IMR-90 (cell line): ENCODE measurements around the gene FBXL7. TPM values are rescaled to one million over a fixed set of nuclear protein-coding genes. Genes with fewer than 3 reads are reported as not detected.

Experiments used
- ATAC-seq: fragments of 200-7000 bp; cut with Tn5 transposase; 2 replicates; pipeline ENCODE4 v1.9.1; 2020; ENCODE audit warnings: low read depth, mild to moderate bottlenecking, moderate library complexity
- BruUV-seq: library from RNA; stranded (reverse); fragments of 400-500 nt; replicated peaks from 2 replicates; lab custom pipeline; 2021; lab: Mats Ljungman, UMichigan
- CTCF ChIA-PET: fragments of 300-600 bp; formaldehyde crosslinking; extraction: SDS; loops from one replicate; lab custom pipeline; 2021; ENCODE audit warnings: antibody characterized with exemption; lab: Yijun Ruan, JAX
- POLR2A ChIA-PET: fragments of 300-600 bp; sonication (Branson Sonifier 250); formaldehyde crosslinking; loops from one replicate; lab custom pipeline; 2022; ENCODE audit warnings: antibody characterized with exemption; ENCODE audit not compliant: unreplicated experiment; lab: Charles Lee
- DNase-seq: peaks from one replicate; pipeline ENCODE4 v3.0.0; 2013
- H2AFZ ChIP-seq: replicated peaks from 2 replicates; pipeline ENCODE3; 2013; ENCODE audit warnings: low read length, mild to moderate bottlenecking; ENCODE audit not compliant: poor library complexity
- H2AK5ac ChIP-seq: 2 replicates; pipeline ENCODE4 v1.6.1; 2013; ENCODE audit warnings: low read depth, low read length, inconsistent platforms
- H2AK9ac ChIP-seq: replicated peaks from 2 replicates; pipeline ENCODE3; 2013; ENCODE audit warnings: mild to moderate bottlenecking, low read depth, low read length, moderate library complexity; ENCODE audit not compliant: poor library complexity
- H2BK120ac ChIP-seq: 2 replicates; pipeline ENCODE4 v1.6.1; 2013; ENCODE audit warnings: low read depth, low read length, inconsistent platforms
- H2BK15ac ChIP-seq: 3 replicates; pipeline ENCODE4 v1.6.1; 2013; ENCODE audit warnings: low read depth, low read length, inconsistent platforms
- H2BK20ac ChIP-seq: 2 replicates; pipeline ENCODE4 v1.6.1; 2013; ENCODE audit warnings: low read depth, mild to moderate bottlenecking, inconsistent platforms, low read length, moderate library complexity
- H2BK5ac ChIP-seq: 2 replicates; pipeline ENCODE4 v1.6.1; 2013; ENCODE audit warnings: mild to moderate bottlenecking, low read depth, low read length, inconsistent platforms; ENCODE audit not compliant: poor library complexity, severe bottlenecking
- H3K14ac ChIP-seq: replicated peaks from 2 replicates; pipeline ENCODE4 v1.6.1; 2013; ENCODE audit warnings: low read depth, low read length, inconsistent platforms
- H3K18ac ChIP-seq: 2 replicates; pipeline ENCODE4 v1.6.1; 2013; ENCODE audit warnings: low read depth, low read length, control low read depth
- H3K23ac ChIP-seq: 2 replicates; pipeline ENCODE4 v1.6.1; 2013; ENCODE audit warnings: low read depth, low read length, inconsistent platforms
- H3K27ac ChIP-seq: 2 replicates; pipeline ENCODE4 v1.5.1; 2013; ENCODE audit warnings: mild to moderate bottlenecking, control low read depth, low read length; ENCODE audit not compliant: insufficient read depth
- H3K27me3 ChIP-seq: 2 replicates; pipeline ENCODE4 v1.6.1; 2013; ENCODE audit warnings: low read length; ENCODE audit not compliant: control insufficient read depth, insufficient read depth
- H3K36me3 ChIP-seq: 2 replicates; pipeline ENCODE4 v1.6.1; 2013; ENCODE audit warnings: low read length, mixed read lengths; ENCODE audit not compliant: control insufficient read depth, insufficient read depth
- H3K4ac ChIP-seq: 2 replicates; pipeline ENCODE4 v1.6.1; 2013; ENCODE audit warnings: low read depth, low read length, inconsistent platforms
- H3K4me1 ChIP-seq: 2 replicates; pipeline ENCODE4 v1.6.1; 2013; ENCODE audit warnings: low read length, mixed read lengths; ENCODE audit not compliant: control insufficient read depth, insufficient read depth
- H3K4me2 ChIP-seq: 2 replicates; pipeline ENCODE4 v1.6.1; 2013; ENCODE audit warnings: low read depth, mild to moderate bottlenecking, control low read depth, low read length, moderate library complexity
- H3K4me3 ChIP-seq: 2 replicates; pipeline ENCODE4 v1.5.1; 2013; ENCODE audit warnings: low read depth, mild to moderate bottlenecking, control low read depth, low read length, moderate library complexity; ENCODE audit not compliant: insufficient read depth
- H3K56ac ChIP-seq: 2 replicates; pipeline ENCODE4 v1.6.1; 2013; ENCODE audit warnings: low read length, inconsistent platforms; ENCODE audit not compliant: insufficient read depth; ENCODE audit errors: extremely low read depth
- H3K79me1 ChIP-seq, 2 experiments: 2 replicates each; pipeline ENCODE4 v1.6.1; 2013; ENCODE audit warnings: low read length in 2 of 2, inconsistent platforms in 1 of 2, low read depth in 1 of 2
- H3K9ac ChIP-seq: 2 replicates; pipeline ENCODE4 v1.6.1; 2013; ENCODE audit warnings: low read depth, low read length, control low read depth
- H3K9me1 ChIP-seq: 2 replicates; pipeline ENCODE4 v1.6.1; 2013; ENCODE audit warnings: low read length, inconsistent platforms; ENCODE audit not compliant: insufficient read depth
- H3K9me3 ChIP-seq: 2 replicates; pipeline ENCODE4 v1.6.1; 2013; ENCODE audit warnings: low read length; ENCODE audit not compliant: control insufficient read depth, insufficient read depth
- H4K20me1 ChIP-seq: 2 replicates; pipeline ENCODE4 v1.6.1; 2013; ENCODE audit warnings: low read length, inconsistent platforms; ENCODE audit not compliant: insufficient read depth
- H4K5ac ChIP-seq: 2 replicates; pipeline ENCODE4 v1.6.1; 2013; ENCODE audit warnings: mild to moderate bottlenecking, low read depth, low read length, control low read depth
- H4K8ac ChIP-seq, 2 experiments: 2 replicates each; pipeline ENCODE4 v1.6.1; 2013; ENCODE audit warnings: low read depth in 2 of 2, low read length in 2 of 2, control low read depth in 1 of 2, inconsistent platforms in 1 of 2
- H4K91ac ChIP-seq: 2 replicates; pipeline ENCODE4 v1.6.1; 2013; ENCODE audit warnings: low read depth, low read length, inconsistent platforms; ENCODE audit not compliant: insufficient read depth
- CHD1 ChIP-seq: IDR thresholded peaks from 2 replicates; pipeline ENCODE4 v1.6.1; 2012; ENCODE audit warnings: low read depth, low read length, improper control_type of control experiment
- MAZ ChIP-seq: IDR thresholded peaks from 2 replicates; pipeline ENCODE4 v1.6.1; 2012; ENCODE audit warnings: low read depth, mild to moderate bottlenecking, low read length, improper control_type of control experiment, moderate library complexity, borderline replicate concordance
- NFE2L2 ChIP-seq: fragments of 150-350 bp; IDR thresholded peaks from 2 replicates; pipeline ENCODE4 v1.6.1; 2016; ENCODE audit warnings: low read depth, mild to moderate bottlenecking, low read length
- RCOR1 ChIP-seq: IDR thresholded peaks from 2 replicates; pipeline ENCODE4 v1.6.1; 2012; ENCODE audit warnings: mild to moderate bottlenecking, low read length, improper control_type of control experiment; ENCODE audit not compliant: insufficient replicate concordance
- RFX5 ChIP-seq: IDR thresholded peaks from 2 replicates; pipeline ENCODE4 v1.8.0; 2012; ENCODE audit warnings: low read depth, mild to moderate bottlenecking, low read length, moderate library complexity
- SMC3 ChIP-seq: fragments of 150-350 bp; IDR thresholded peaks from 2 replicates; pipeline ENCODE4 v1.6.1; 2016; ENCODE audit warnings: low read depth, mild to moderate bottlenecking, antibody characterized with exemption, low read length, moderate library complexity
- WGBS, 2 experiments: methylation state at CpG; one replicate each; pipeline versions ENCODE4 v1.1.5 to v1.1.7; 2013; ENCODE audit warnings: missing lambda C conversion rate in 2 of 2; ENCODE audit not compliant: insufficient read length in 1 of 2; ENCODE audit errors: extremely low coverage in 2 of 2; 5-methylcytosine and 5-hydroxymethylcytosine counted together
- dilution Hi-C: fragments of 300-500 bp; cut with HindIII; formaldehyde crosslinking; loops from one replicate; pipeline ENCODE4 v1.14.3; 2018; ENCODE audit warnings: low sequenced_read_pairs; ENCODE audit not compliant: unreplicated experiment
- in situ Hi-C: fragments of 300-500 bp; cut with MboI; formaldehyde crosslinking; loops from 3 replicates; pipeline ENCODE4 v1.14.3; 2019; ENCODE audit warnings: low sequenced_read_pairs, inconsistent platforms, mixed read lengths
- intact Hi-C: fragments of 100-400 bp; cut with micrococcal nuclease; formaldehyde crosslinking; loops from 2 replicates; pipeline ENCODE4 v1.10.0; 2022
- polyA plus RNA-seq, 3 experiments: library from polyadenylated mRNA; depleted of rRNA; stranded (reverse); fragments of >200 nt; gene quantifications; 2 replicates each; pipeline ENCODE4 v1.2.3, GENCODE V29; 2012; ENCODE audit warnings: low replicate concordance in 1 of 3
- total RNA-seq: library from RNA; depleted of rRNA; stranded (reverse); fragments of >200 nt; gene quantifications from 2 replicates; pipeline ENCODE4 v1.2.3, GENCODE V29; 2012

FBXL7 gene
- total and polyA plus RNA-seq, 2 of the 4 experiments (the other 2 are of a cell fraction), result 4.1 to 10.2 TPM

DNA sequence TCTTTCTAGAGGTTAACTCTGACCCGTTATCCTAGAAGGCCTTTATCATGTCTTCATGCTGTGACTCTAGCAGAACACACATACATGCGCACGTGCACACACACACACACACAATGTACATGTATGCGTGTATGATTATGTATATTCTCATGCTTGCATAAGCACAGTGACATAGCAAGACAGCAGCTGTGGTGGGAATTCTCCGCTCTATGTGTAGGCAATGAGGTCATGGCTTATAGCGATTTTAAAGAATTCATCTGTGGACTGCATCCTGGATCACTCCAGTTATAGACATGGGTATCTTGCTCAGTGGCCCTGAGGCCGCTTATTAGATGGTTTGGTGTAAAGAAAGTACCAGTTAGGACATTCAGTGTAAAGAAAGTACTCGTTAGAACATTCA, 106.2 kb downstream of the FBXL7 start:
- H3K9me3 ChIP-seq, result no peaks in the 10 kb centered on the region
- dilution Hi-C loops, result no loop called here
- no peaks in the 10 kb centered on the region for H4K20me1 ChIP-seq
- ATAC-seq (no peak), DNase-seq (no peak)
- in situ Hi-C loops, result no loop called here
- no TSS peak for BruUV-seq
- ChIA-PET POLR2A (no interaction called here), CTCF (no interaction called here)
- intact Hi-C loops, result no loop called here
- H4K91ac ChIP-seq, result no peak overlapping the region
- no peak for TF ChIP-seq NFE2L2
- no peak for TF ChIP-seq RCOR1
- TF ChIP-seq SMC3, result no peak
- no peak for TF ChIP-seq CHD1
- no peak for TF ChIP-seq MAZ
- TF ChIP-seq RFX5, result no peak
- no peak overlapping the region for H3K4me2 ChIP-seq
- H3K9me1 ChIP-seq, result peaks cover 7% of the 10 kb centered on the region; the same call in 1 of the 2 replicates
- H2AFZ ChIP-seq, result no peak overlapping the region
- H4K5ac ChIP-seq, result no peak overlapping the region
- no peak overlapping the region for H3K23ac ChIP-seq
- no peak overlapping the region for H3K56ac ChIP-seq
- peaks cover 18 to 25% of the 10 kb centered on the region in 2 experiments; a peak in 3 of 4 replicates for H3K79me1 ChIP-seq
- no peaks in the 10 kb centered on the region for H3K4me1 ChIP-seq
- WGBS, 2 experiments, result no CpG with 5 or more reads among the region's 8 CpGs
- no peaks in the 10 kb centered on the region; the same call in 1 of the 2 replicates for H3K36me3 ChIP-seq
- H3K4ac ChIP-seq, result no peak overlapping the region
- no peak overlapping the region for H2AK9ac ChIP-seq
- H3K18ac ChIP-seq, result no peak overlapping the region
- no peak overlapping the region for H2BK15ac ChIP-seq
- H2BK120ac ChIP-seq, result no peak overlapping the region
- H3K27ac ChIP-seq, result no peak overlapping the region
- no peak overlapping the region for H3K9ac ChIP-seq
- no peak overlapping the region for H2BK5ac ChIP-seq
- no peak overlapping the region for H3K4me3 ChIP-seq
- no peak overlapping the region for H4K8ac ChIP-seq
- no peak overlapping the region for H2AK5ac ChIP-seq
- H3K27me3 ChIP-seq, result no peaks in the 10 kb centered on the region
- no peak overlapping the region for H3K14ac ChIP-seq
- no peak overlapping the region for H2BK20ac ChIP-seq
